Endothelial cell of umbilical vein (primary cell): ENCODE measurements around the gene FIBCD1. TPM values are rescaled to one million over a fixed set of nuclear protein-coding genes. Genes with fewer than 3 reads are reported as not detected.

Experiments
- BruUV-seq: library from RNA; stranded (reverse); fragments of 400-500 nt; replicated peaks from 2 replicates; lab custom pipeline; 2021; lab: Mats Ljungman, UMichigan
- CTCF ChIA-PET: fragments of 300-600, 350-600 bp; sonication (Branson Sonifier 250); formaldehyde crosslinking; loops from one replicate; lab custom pipeline; 2021; ENCODE audit warnings: antibody characterized with exemption, inconsistent platforms; lab: Charles Lee
- POLR2A ChIA-PET: fragments of 300-600, 350-600 bp; sonication (Branson Sonifier 250); formaldehyde crosslinking; loops from one replicate; lab custom pipeline; 2021; ENCODE audit warnings: antibody characterized with exemption, inconsistent platforms; lab: Charles Lee
- DNase-seq: peaks from one replicate; pipeline ENCODE4 v3.0.0-alpha.2; 2011; ENCODE audit warnings: low read depth, low spot score
- FAIRE-seq: peaks from 2 replicates; lab custom pipeline; 2011; peaks lifted over from hg19 to GRCh38; lab: Jason Lieb, UNC
- H2AFZ ChIP-seq: 2 replicates; pipeline ENCODE4 v1.6.0; 2012; ENCODE audit warnings: low read depth, low read length, control low read depth, inconsistent platforms
- H3K27ac ChIP-seq: 2 replicates; pipeline ENCODE4 v1.5.1; 2011; ENCODE audit warnings: low read depth, mild to moderate bottlenecking, control low read depth, low read length, moderate library complexity; ENCODE audit not compliant: insufficient read depth
- H3K27me3 ChIP-seq, 2 experiments: 2 replicates each; pipeline versions ENCODE4 v1.6.0 to v1.6.1; 2011; ENCODE audit warnings: low read length in 2 of 2, mixed read lengths in 1 of 2; ENCODE audit not compliant: control insufficient read depth in 2 of 2, insufficient read depth in 2 of 2
- H3K36me3 ChIP-seq, 2 experiments: 2 replicates in 1 of 2; 3 replicates in 1 of 2; pipeline ENCODE4 v1.5.1; 2011; ENCODE audit warnings: low read length in 2 of 2, mild to moderate bottlenecking in 1 of 2, moderate library complexity in 1 of 2; ENCODE audit not compliant: control insufficient read depth in 2 of 2, insufficient read depth in 2 of 2; ENCODE audit errors: extremely low read depth in 1 of 2
- H3K4me1 ChIP-seq: 3 replicates; pipeline ENCODE4 v1.5.1; 2011; ENCODE audit warnings: mild to moderate bottlenecking, low read length; ENCODE audit not compliant: control insufficient read depth, insufficient read depth; ENCODE audit errors: extremely low read depth
- H3K4me2 ChIP-seq: 2 replicates; pipeline ENCODE4 v1.6.1; 2011; ENCODE audit warnings: low read length, control low read depth, mixed read lengths; ENCODE audit not compliant: insufficient read depth
- H3K4me3 ChIP-seq, 3 experiments: fragments of 200-600 bp in 1 of 3; sonication (generic), shearing (Covaris generic) in 1 of 3; replicated peaks in 1 of 3; 2 replicates each; pipeline ENCODE4 v1.5.1; 2011 to 2016; ENCODE audit warnings: control low read depth in 3 of 3, low read length in 3 of 3, mild to moderate bottlenecking in 2 of 3, inconsistent platforms in 1 of 3, low read depth in 1 of 3, moderate library complexity in 1 of 3; ENCODE audit not compliant: insufficient read depth in 1 of 3
- H3K79me2 ChIP-seq: 2 replicates; pipeline ENCODE4 v1.6.0; 2012; ENCODE audit warnings: low read length, inconsistent platforms; ENCODE audit not compliant: control insufficient read depth, insufficient read depth
- H3K9ac ChIP-seq: replicated peaks from 2 replicates; pipeline ENCODE3; 2011; ENCODE audit warnings: low read length, control low read depth; ENCODE audit not compliant: insufficient read depth; ENCODE audit errors: extremely low read depth
- H3K9me1 ChIP-seq: replicated peaks from 3 replicates; pipeline ENCODE4 v1.6.0; 2011; ENCODE audit warnings: mild to moderate bottlenecking, low read length; ENCODE audit not compliant: control insufficient read depth, insufficient read depth; ENCODE audit errors: extremely low read depth
- H3K9me3 ChIP-seq: replicated peaks from 2 replicates; pipeline ENCODE4 v1.5.1; 2012; ENCODE audit warnings: low read length, inconsistent platforms; ENCODE audit not compliant: control insufficient read depth, insufficient read depth
- H4K20me1 ChIP-seq: replicated peaks from 2 replicates; pipeline ENCODE3; 2011; ENCODE audit warnings: mild to moderate bottlenecking, low read length; ENCODE audit not compliant: control insufficient read depth, insufficient read depth; ENCODE audit errors: extremely low read depth
- CTCF ChIP-seq, 2 donors: IDR thresholded peaks; 1 replicate in 1 of 2; 2 replicates in 1 of 2; pipeline ENCODE4 v1.5.1; 2011; ENCODE audit warnings: low read length in 2 of 2, mild to moderate bottlenecking in 2 of 2, moderate library complexity in 2 of 2, control low read depth in 1 of 2, inconsistent platforms in 1 of 2, low read depth in 1 of 2; ENCODE audit not compliant: insufficient read depth in 1 of 2; ENCODE audit errors: extremely low read depth in 1 of 2
- EZH2 ChIP-seq: IDR thresholded peaks from 2 replicates; pipeline ENCODE4 v1.6.1; 2012; ENCODE audit warnings: borderline replicate concordance, low read depth, mild to moderate bottlenecking, moderate library complexity, low read length, inconsistent platforms; ENCODE audit not compliant: severe bottlenecking
- FOS ChIP-seq: IDR thresholded peaks from 2 replicates; pipeline ENCODE4 v1.6.1; 2011; ENCODE audit warnings: mild to moderate bottlenecking, low read length, moderate library complexity, borderline replicate concordance; ENCODE audit not compliant: insufficient read depth
- GATA2 ChIP-seq: IDR thresholded peaks from 2 replicates; pipeline ENCODE4 v1.7.0; 2011; ENCODE audit warnings: low read depth, mild to moderate bottlenecking, moderate library complexity, mixed read lengths, low read length; ENCODE audit not compliant: insufficient read length, insufficient read depth
- JUN ChIP-seq: IDR thresholded peaks from 2 replicates; pipeline ENCODE4 v1.6.1; 2011; ENCODE audit warnings: borderline replicate concordance, low read depth; ENCODE audit not compliant: insufficient read length, insufficient read depth
- MAX ChIP-seq: IDR thresholded peaks from 2 replicates; pipeline ENCODE4 v1.6.1; 2011; ENCODE audit not compliant: insufficient read depth, insufficient read length
- MYC ChIP-seq: IDR thresholded peaks from one replicate; pipeline ENCODE4 v1.6.1; 2011; ENCODE audit warnings: mild to moderate bottlenecking, low read depth, low read length
- POLR2A ChIP-seq: IDR thresholded peaks from 2 replicates; pipeline ENCODE4 v1.6.1; 2012; ENCODE audit warnings: low read depth, mild to moderate bottlenecking, control low read depth, low read length
- POLR2AphosphoS5 ChIP-seq: IDR thresholded peaks from 2 replicates; pipeline ENCODE4 v1.6.1; 2012; ENCODE audit warnings: low read depth, mild to moderate bottlenecking, control low read depth, low read length, moderate library complexity; ENCODE audit not compliant: insufficient read depth
- dilution Hi-C: fragments of 300-500 bp; cut with MboI; formaldehyde crosslinking; loops from one replicate; pipeline ENCODE4 v1.15.0; 2019; ENCODE audit warnings: low sequenced_read_pairs; ENCODE audit not compliant: extremely low pct_ligation_motif_present
- intact Hi-C: fragments of 100-400 bp; cut with micrococcal nuclease; formaldehyde crosslinking; loops from one replicate; pipeline ENCODE4 v1.10.0; 2022
- polyA plus RNA-seq, 4 experiments: library from polyadenylated mRNA; depleted of rRNA in 3 of 4; stranded (reverse) in 3 of 4; unstranded in 1 of 4; fragments of >200 nt; gene quantifications; 2 replicates each; pipeline versions ENCODE4 v1.2.1 to v1.2.3, GENCODE V29; 2011 to 2012; ENCODE audit warnings: missing spikeins in 1 of 4
- total RNA-seq: library from RNA; stranded (reverse); gene quantifications from 2 replicates; pipeline ENCODE4 v1.2.3, GENCODE V29; 2021

FIBCD1 gene
- total and polyA plus RNA-seq, 2 donors (not counting 3 experiments of a cell fraction or from before 2014, with no cell fraction given): 0.14 TPM; not detected in 1

GRCh38 chr9:130860458-130861316 is 78.4 kb downstream of the FIBCD1 start:
- POLR2A ChIA-PET: no interaction called here
- TF ChIP-seq POLR2A: no peak
- no peak for TF ChIP-seq MYC
- peak; percentile 37 for TF ChIP-seq FOS
- peak; percentile 64 for TF ChIP-seq POLR2AphosphoS5
- TF ChIP-seq EZH2: no peak
- TF ChIP-seq MAX: no peak
- peak; percentile 26 for TF ChIP-seq JUN
- TF ChIP-seq GATA2: no peak
- peak in 1 of 2 donors; percentile 34 for TF ChIP-seq CTCF (IDR thresholded peaks at IDR 0.05; ENCODE audit: extremely low read depth in 1 of 2, insufficient read depth in 1 of 2, low read depth in 1 of 2, low read length in 2 of 2)
- H3K4me3 ChIP-seq: no peak overlapping the region
- H3K36me3 ChIP-seq: peaks cover 18 to 23% of the 10 kb centered on the region in 2 experiments
- TSS peak; percentile 82 for BruUV-seq
- peaks cover 84% of the 10 kb centered on the region for H3K79me2 ChIP-seq
- no peaks in the 10 kb centered on the region for H3K9me1 ChIP-seq
- H3K4me2 ChIP-seq: no peak overlapping the region
- H4K20me1 ChIP-seq: no peaks in the 10 kb centered on the region
- no peaks in the 10 kb centered on the region for H3K27me3 ChIP-seq
- peak; percentile 70 for DNase-seq
- H3K27ac ChIP-seq: peak overlapping the region; percentile 82
- H3K9ac ChIP-seq: peak overlapping the region; percentile 32
- H3K9me3 ChIP-seq: no peaks in the 10 kb centered on the region
- dilution Hi-C loops: loop anchor here (25.0 kb wide), 1 partner anchor 173 kb away; the partner anchor contains the start of gene EXOSC2
- intact Hi-C loops: loop anchor here (1.0 kb wide), 1 partner anchor 148 kb away; no protein-coding TSS in a partner anchor
- CTCF ChIA-PET: interaction anchor here (0.5 to 11.0 kb wide), 8 partner anchors 9 to 156 kb away, joined by 3 to 327 read pairs (median 6); partner anchors contain the start of gene ABL1
- peaks cover 34% of the 10 kb centered on the region for H3K4me1 ChIP-seq
- H2AFZ ChIP-seq: no peak overlapping the region
- FAIRE-seq: peak; percentile 67
